GM15510 (cell line): ENCODE results near the gene EML4.

Experiments
- POLR2A ChIP-seq: IDR thresholded peaks from 3 replicates; pipeline ENCODE4 v1.6.1; 2011; ENCODE audit warnings: borderline replicate concordance; ENCODE audit not compliant: insufficient read length; ENCODE audit errors: extremely low read depth

EML4 gene

GRCh38 chr2:42196403-42197267, 27.5 kb downstream of the EML4 start:
- no peak for TF ChIP-seq POLR2A

GRCh38 chr2:42197792-42198191, 28.6 kb downstream of the EML4 start:
- no peak for TF ChIP-seq POLR2A

GRCh38 chr2:42198466-42198865, 29.3 kb downstream of the EML4 start:
- no peak for TF ChIP-seq POLR2A

- no peak for TF ChIP-seq POLR2A
Measured at GRCh38 chr2:42199002-42199401, 29.8 kb downstream of the EML4 start.

GRCh38 chr2:42199626-42200025, 30.5 kb downstream of the EML4 start:
- no peak for TF ChIP-seq POLR2A

GRCh38 chr2:42200926-42201855, 32.0 kb downstream of the EML4 start:
- no peak for TF ChIP-seq POLR2A

GRCh38 chr2:42202634-42203008, 33.5 kb downstream of the EML4 start:
- TF ChIP-seq POLR2A: no peak

- TF ChIP-seq POLR2A: no peak
Measured at GRCh38 chr2:42203792-42204191, 34.6 kb downstream of the EML4 start.

- TF ChIP-seq POLR2A: no peak
Measured at GRCh38 chr2:42205337-42205736, 36.2 kb downstream of the EML4 start.

GRCh38 chr2:42207826-42208225, 38.7 kb downstream of the EML4 start:
- no peak for TF ChIP-seq POLR2A

- TF ChIP-seq POLR2A: no peak
Measured at GRCh38 chr2:42210203-42210602, 41.0 kb downstream of the EML4 start.

GRCh38 chr2:42211291-42211690, 42.1 kb downstream of the EML4 start:
- no peak for TF ChIP-seq POLR2A

GRCh38 chr2:42214669-42215068, 45.5 kb downstream of the EML4 start:
- TF ChIP-seq POLR2A: no peak

- no peak for TF ChIP-seq POLR2A
Measured at GRCh38 chr2:42216694-42217093, 47.5 kb downstream of the EML4 start.

- no peak for TF ChIP-seq POLR2A
Measured at GRCh38 chr2:42217307-42217706, 48.2 kb downstream of the EML4 start.

- TF ChIP-seq POLR2A: no peak
Measured at GRCh38 chr2:42217914-42218313, 48.8 kb downstream of the EML4 start.

GRCh38 chr2:42218712-42219111, 49.6 kb downstream of the EML4 start:
- TF ChIP-seq POLR2A: no peak

- TF ChIP-seq POLR2A: no peak
Measured at GRCh38 chr2:42219160-42219559, 50.0 kb downstream of the EML4 start.
